Type B pancreatic cell (in vitro differentiated cells): ENCODE data around the gene MED12L. TPM values are rescaled to one million over a fixed set of nuclear protein-coding genes. Genes with fewer than 3 reads are reported as not detected.

Source experiments
- DNase-seq: peaks from one replicate; pipeline ENCODE4 v3.0.0; 2021; ENCODE audit warnings: mixed read lengths; ENCODE audit not compliant: unreplicated experiment; ENCODE audit errors: extremely low spot score
- H3K27ac Mint-ChIP-seq: 2 replicates; pipeline ENCODE4 v1.8.0; 2021; ENCODE audit warnings: mild to moderate bottlenecking, mixed read lengths
- H3K27me3 Mint-ChIP-seq: 2 replicates; pipeline ENCODE4 v1.8.0; 2021; ENCODE audit warnings: mixed read lengths
- H3K36me3 Mint-ChIP-seq: 2 replicates; pipeline ENCODE4 v1.8.0; 2021; ENCODE audit warnings: mixed read lengths
- H3K4me1 Mint-ChIP-seq: one replicate; pipeline ENCODE4 v1.8.0; 2021; ENCODE audit warnings: mixed read lengths; ENCODE audit not compliant: unreplicated experiment
- H3K4me3 Mint-ChIP-seq: 2 replicates; pipeline ENCODE4 v1.8.0; 2021; ENCODE audit warnings: mild to moderate bottlenecking, mixed read lengths
- H3K9me3 Mint-ChIP-seq: 2 replicates; pipeline ENCODE4 v1.8.0; 2021; ENCODE audit warnings: mixed read lengths
- CTCF ChIP-seq: fragments of 200-600 bp; sonication (generic); conservative IDR thresholded peaks from 2 replicates; pipeline ENCODE4 v1.5.0; 2021; ENCODE audit warnings: antibody characterized with exemption, mild to moderate bottlenecking
- total RNA-seq: library from RNA; stranded (reverse); gene quantifications from 2 replicates; pipeline ENCODE4 v1.2.1, GENCODE V29; 2021; ENCODE audit warnings: low replicate concordance

MED12L gene
- total RNA-seq, 1 donor from 2014 or later: 6.4 TPM

- no peak overlapping the region for H3K27ac Mint-ChIP-seq
- TF ChIP-seq CTCF: no peak
- no peak for DNase-seq
- no peaks in the 10 kb centered on the region for H3K9me3 Mint-ChIP-seq
- no peaks in the 10 kb centered on the region for H3K36me3 Mint-ChIP-seq
- H3K27me3 Mint-ChIP-seq: no peaks in the 10 kb centered on the region
- no peak overlapping the region for H3K4me3 Mint-ChIP-seq
- no peaks in the 10 kb centered on the region for H3K4me1 Mint-ChIP-seq
Measured at GRCh38 chr3:151350656-151351055, 265.2 kb downstream of the MED12L start.

- Mint-ChIP-seq H3K4me3 (no peak overlapping the region), H3K4me1 (no peaks in the 10 kb centered on the region), H3K9me3 (no peaks in the 10 kb centered on the region), H3K36me3 (no peaks in the 10 kb centered on the region), H3K27ac (no peak overlapping the region), H3K27me3 (no peaks in the 10 kb centered on the region)
- no peak for TF ChIP-seq CTCF
- no peak for DNase-seq
Measured at GRCh38 chr3:151351219-151351618, 265.8 kb downstream of the MED12L start.

GRCh38 chr3:151351648-151352047 is 266.2 kb downstream of the MED12L start:
- Mint-ChIP-seq H3K4me3 (no peak overlapping the region), H3K27ac (no peak overlapping the region), H3K4me1 (no peaks in the 10 kb centered on the region), H3K9me3 (no peaks in the 10 kb centered on the region), H3K27me3 (no peaks in the 10 kb centered on the region), H3K36me3 (no peaks in the 10 kb centered on the region)
- no peak for DNase-seq
- TF ChIP-seq CTCF: no peak

GRCh38 chr3:151356794-151357462 is 271.5 kb downstream of the MED12L start:
- no peak for TF ChIP-seq CTCF
- no peaks in the 10 kb centered on the region for H3K4me1 Mint-ChIP-seq
- H3K9me3 Mint-ChIP-seq: no peaks in the 10 kb centered on the region
- no peak overlapping the region for H3K4me3 Mint-ChIP-seq
- H3K36me3 Mint-ChIP-seq: no peaks in the 10 kb centered on the region
- no peaks in the 10 kb centered on the region for H3K27me3 Mint-ChIP-seq
- no peak overlapping the region for H3K27ac Mint-ChIP-seq
- DNase-seq: no peak

GRCh38 chr3:151357463-151357850 is 272.0 kb downstream of the MED12L start:
- Mint-ChIP-seq H3K4me1 (no peaks in the 10 kb centered on the region), H3K27me3 (no peaks in the 10 kb centered on the region), H3K4me3 (no peak overlapping the region), H3K27ac (no peak overlapping the region), H3K9me3 (no peaks in the 10 kb centered on the region), H3K36me3 (no peaks in the 10 kb centered on the region)
- no peak for DNase-seq
- TF ChIP-seq CTCF: no peak
